K562 (cell line): ENCODE measurements around the gene CHD2.
"Not testable (repeated sequence)": the region's sequence is repeated elsewhere in the genome, so short reads cannot be mapped to it uniquely, and the experiment has no call there.

Experiments
- CHD1 ChIP-seq: fragments of 200-600 bp; sonication (generic); IDR thresholded peaks from one replicate; pipeline ENCODE4 v1.6.1; 2012; ENCODE audit warnings: mild to moderate bottlenecking, moderate library complexity, low read length, inconsistent platforms
- CTCF ChIP-seq, 3 experiments: IDR thresholded peaks in 2 of 3; conservative IDR thresholded peaks in 1 of 3; 2 replicates each; pipeline ENCODE4 v1.5.1; 2011 to 2012; ENCODE audit warnings: low read length in 3 of 3, mild to moderate bottlenecking in 3 of 3, control low read depth in 2 of 3, improper control_type of control experiment in 1 of 3, inconsistent platforms in 1 of 3, low read depth in 1 of 3, mixed read lengths in 1 of 3, moderate library complexity in 1 of 3; ENCODE audit not compliant: insufficient read depth in 2 of 3
- FOXK1 ChIP-seq: sonication (generic); formaldehyde crosslinking; IDR thresholded peaks from 2 replicates; pipeline ENCODE4 v1.8.0; 2022; ENCODE audit warnings: missing genetic modification reagents, mild to moderate bottlenecking, borderline replicate concordance
- HDAC6 ChIP-seq: IDR thresholded peaks from 2 replicates; pipeline ENCODE4 v1.6.1; 2012; ENCODE audit warnings: low read depth, mild to moderate bottlenecking, control low read depth, inconsistent platforms, low read length, moderate library complexity
- MAX ChIP-seq: sonication (generic); formaldehyde crosslinking; IDR thresholded peaks from 2 replicates; pipeline ENCODE4 v1.9.0; 2022; ENCODE audit warnings: mild to moderate bottlenecking, missing genetic modification reagents
- SMARCA5 ChIP-seq: fragments of 450-650 bp; IDR thresholded peaks from 2 replicates; pipeline ENCODE4 v1.6.1; 2016
- TAF7 ChIP-seq: fragments of 450-650 bp; IDR thresholded peaks from 2 replicates; pipeline ENCODE4 v1.6.1; 2016; ENCODE audit warnings: missing genetic modification characterization, missing compliant biosample characterization

- TF ChIP-seq CHD1; SMARCA5; MAX; HDAC6; CTCF (IDR thresholded peaks at IDR 0.05 in 2 of 3, conservative IDR thresholded peaks at IDR 0.05 in 1 of 3; ENCODE audit: insufficient read depth in 2 of 3, low read depth in 1 of 3, low read length in 3 of 3); TAF7 (tag); FOXK1: not testable (repeated sequence)
Observed at GRCh38 chr15:93062628-93063261, 162.6 kb downstream of the CHD2 start.
